HCT116 (cell line): Measurements from ENCODE around the gene SLC47A2.
"Not testable (repeated sequence)": the region's sequence is repeated elsewhere in the genome, so short reads cannot be mapped to it uniquely, and the experiment has no call there.

Source experiments
- ATF3 ChIP-seq: IDR thresholded peaks from 2 replicates; pipeline ENCODE4 v1.6.1; 2012
- CTCF ChIP-seq, 3 experiments: fragments of 200-600 bp in 1 of 3; sonication (generic) in 1 of 3; IDR thresholded peaks in 2 of 3; conservative IDR thresholded peaks in 1 of 3; 2 replicates each; pipeline ENCODE4 v1.5.1; 2012 to 2017; ENCODE audit warnings: low read depth in 2 of 3, low read length in 2 of 3, antibody characterized with exemption in 1 of 3, borderline replicate concordance in 1 of 3, control low read depth in 1 of 3, mild to moderate bottlenecking in 1 of 3, mixed read lengths in 1 of 3, mixed run types in 1 of 3, moderate library complexity in 1 of 3; ENCODE audit not compliant: insufficient read depth in 1 of 3
- EZH2 ChIP-seq: fragments of 200-600 bp; sonication (generic); IDR thresholded peaks from 2 replicates; pipeline ENCODE4 v1.6.1; 2017; ENCODE audit warnings: antibody characterized with exemption, mixed run types
- POLR2A ChIP-seq: IDR thresholded peaks from 2 replicates; pipeline ENCODE4 v1.7.0; 2011; ENCODE audit warnings: borderline replicate concordance; ENCODE audit not compliant: insufficient read depth, insufficient read length; ENCODE audit errors: extremely low read depth
- POLR2AphosphoS5 ChIP-seq: IDR thresholded peaks from 2 replicates; pipeline ENCODE4 v1.6.1; 2011; ENCODE audit warnings: mild to moderate bottlenecking, low read depth, low read length, moderate library complexity
- REST ChIP-seq: IDR thresholded peaks from 2 replicates; pipeline ENCODE4 v1.6.1; 2012; ENCODE audit warnings: low read depth

GRCh38 chr17:19669680-19670079 lies 46.7 kb downstream of the SLC47A2 start:
- TF ChIP-seq POLR2A; ATF3; REST; CTCF (IDR thresholded peaks at IDR 0.05 in 2 of 3, conservative IDR thresholded peaks at IDR 0.05 in 1 of 3; ENCODE audit: borderline replicate concordance in 1 of 3, insufficient read depth in 1 of 3, low read depth in 2 of 3, low read length in 2 of 3); EZH2; POLR2AphosphoS5: not testable (repeated sequence)
